GM10266 (cell line): Measurements from ENCODE around the gene CDK11B.
A peak's percentile ranks its signal among the peaks of the same experiment; 100 is the strongest.

Experiments
- DNase-seq: peaks from one replicate; pipeline ENCODE4 v3.0.0; 2012; ENCODE audit errors: extremely low spot score
- TF ChIP-seq, protein P1 (sequence below): IDR thresholded peaks from 2 replicates; pipeline ENCODE4 v1.5.1; 2012; ENCODE audit warnings: mild to moderate bottlenecking, low read depth; ENCODE audit not compliant: control insufficient read depth, insufficient read depth; ENCODE audit errors: missing control alignments

The CDK11B gene

DNA sequence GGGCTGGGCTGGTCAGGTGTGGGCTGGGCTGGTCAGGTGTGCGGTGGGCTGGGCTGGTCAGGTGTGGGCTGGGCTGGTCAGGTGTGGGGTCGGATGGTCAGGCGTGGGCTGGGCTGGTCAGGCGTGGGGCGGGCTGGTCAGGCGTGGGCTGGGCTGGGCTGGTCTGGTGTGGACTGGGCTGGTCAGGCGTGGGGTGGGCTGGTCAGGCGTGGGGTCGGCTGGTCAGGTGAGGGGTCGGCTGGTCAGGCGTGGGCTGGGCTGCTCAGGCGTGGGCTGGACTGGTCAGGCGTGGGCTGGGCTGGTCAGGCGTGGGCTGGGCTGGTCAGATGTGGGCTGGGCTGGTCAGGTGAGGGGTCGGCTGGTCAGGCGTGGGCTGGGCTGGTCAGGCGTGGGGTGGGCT lies 53.1 kb downstream of the CDK11B start:
- TF ChIP-seq, protein P1, sequence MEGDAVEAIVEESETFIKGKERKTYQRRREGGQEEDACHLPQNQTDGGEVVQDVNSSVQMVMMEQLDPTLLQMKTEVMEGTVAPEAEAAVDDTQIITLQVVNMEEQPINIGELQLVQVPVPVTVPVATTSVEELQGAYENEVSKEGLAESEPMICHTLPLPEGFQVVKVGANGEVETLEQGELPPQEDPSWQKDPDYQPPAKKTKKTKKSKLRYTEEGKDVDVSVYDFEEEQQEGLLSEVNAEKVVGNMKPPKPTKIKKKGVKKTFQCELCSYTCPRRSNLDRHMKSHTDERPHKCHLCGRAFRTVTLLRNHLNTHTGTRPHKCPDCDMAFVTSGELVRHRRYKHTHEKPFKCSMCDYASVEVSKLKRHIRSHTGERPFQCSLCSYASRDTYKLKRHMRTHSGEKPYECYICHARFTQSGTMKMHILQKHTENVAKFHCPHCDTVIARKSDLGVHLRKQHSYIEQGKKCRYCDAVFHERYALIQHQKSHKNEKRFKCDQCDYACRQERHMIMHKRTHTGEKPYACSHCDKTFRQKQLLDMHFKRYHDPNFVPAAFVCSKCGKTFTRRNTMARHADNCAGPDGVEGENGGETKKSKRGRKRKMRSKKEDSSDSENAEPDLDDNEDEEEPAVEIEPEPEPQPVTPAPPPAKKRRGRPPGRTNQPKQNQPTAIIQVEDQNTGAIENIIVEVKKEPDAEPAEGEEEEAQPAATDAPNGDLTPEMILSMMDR, result no peak
- DNase-seq, result no peak

GRCh38 chr1:1605034-1605591 lies 53.7 kb downstream of the CDK11B start:
- DNase-seq, result no peak
- TF ChIP-seq, protein P1, result no peak

DNA sequence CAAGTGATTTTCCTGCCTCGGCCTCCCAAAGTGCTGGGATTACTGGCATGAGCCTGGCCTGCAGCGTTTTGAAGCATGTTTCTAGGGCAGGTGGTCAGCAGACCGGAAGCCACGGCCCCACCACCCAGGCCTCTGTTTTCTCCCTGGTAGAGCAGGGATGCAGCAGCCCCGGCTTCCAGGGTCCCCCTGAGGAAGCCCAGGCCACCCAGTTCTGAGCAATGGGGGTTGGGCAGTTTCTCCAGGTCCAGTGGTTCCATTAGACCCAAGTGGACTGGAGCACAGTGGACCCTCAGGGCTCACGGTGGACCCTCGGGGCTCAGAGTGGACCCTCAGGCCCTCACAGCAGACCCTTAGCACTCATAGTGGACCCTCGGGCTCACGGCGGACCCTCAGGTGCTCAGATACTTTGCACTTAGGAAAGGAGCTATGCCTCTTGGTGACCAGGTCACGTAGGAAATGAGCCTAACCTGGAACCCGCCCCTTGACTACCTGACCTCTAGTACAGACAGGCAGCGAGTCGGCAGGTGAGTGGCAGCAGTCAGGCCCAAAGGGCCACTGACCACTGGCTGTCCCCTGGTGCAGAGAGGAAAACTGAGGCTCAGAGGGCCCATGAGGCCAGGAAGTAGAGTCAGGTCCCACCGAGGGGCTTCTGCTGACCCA lies 54.3 kb downstream of the CDK11B start:
- no peak for DNase-seq
- TF ChIP-seq, protein P1, result no peak

- TF ChIP-seq, protein P1, result no peak
- no peak for DNase-seq
These were observed 55.0 kb downstream of the CDK11B start for GRCh38 chr1:1603671-1604373.

DNA sequence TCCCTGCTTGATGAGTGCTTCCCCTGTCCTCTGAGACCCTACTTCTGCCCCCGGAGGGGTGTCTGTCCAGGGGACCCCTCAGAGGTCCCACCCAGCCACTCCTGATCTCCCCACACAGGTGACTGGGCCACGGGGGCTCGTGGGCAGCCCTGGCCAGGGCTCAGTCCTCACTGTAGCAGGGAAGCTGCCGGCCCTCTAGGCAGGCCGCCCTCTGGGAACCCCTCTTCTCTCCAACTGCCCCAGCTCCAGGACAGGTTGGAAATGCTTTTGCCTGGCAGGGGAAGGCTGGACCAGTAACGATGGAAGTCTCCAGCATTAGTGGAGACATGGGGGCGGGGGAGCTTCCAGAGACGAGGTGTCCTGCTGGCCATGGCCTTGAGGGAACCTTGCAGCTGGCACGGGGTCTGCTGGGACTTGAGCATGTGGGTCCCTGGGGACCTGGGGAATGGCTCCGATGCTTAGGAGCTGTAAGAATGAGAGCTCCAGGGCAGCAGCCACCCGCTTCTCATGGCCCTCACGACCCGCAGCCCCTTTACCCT lies 55.8 kb downstream of the CDK11B start:
- TF ChIP-seq, protein P1, result no peak

GRCh38 chr1:1602304-1602967 lies 56.4 kb downstream of the CDK11B start:
- DNase-seq, result peak; percentile 85
- TF ChIP-seq, protein P1, result no peak

More for the DNA sequence above, 55.8 kb downstream of the CDK11B start:
- no peak for DNase-seq
